ENCODE measurements around the gene PRSS57. TPM values are rescaled to one million over a fixed set of nuclear protein-coding genes. Genes with fewer than 3 reads are reported as not detected.

The PRSS57 gene
- total and polyA plus RNA-seq, 2 donors (not counting 1 experiment from before 2014, with no cell fraction given): not detected

- Histone ChIP-seq H3K9me3 (ENCODE audit: control extremely low read depth in 1 of 3, control insufficient read depth in 2 of 3, insufficient read depth in 1 of 3, low read length in 2 of 3) (peaks cover 0 to 2% (median 0%) of the 10 kb centered on the region in 3 donors), H3K4me1 (ENCODE audit: control insufficient read depth in 2 of 2, insufficient read depth in 2 of 2, low read length in 2 of 2) (peaks cover under 1 to 8% of the 10 kb centered on the region in 2 donors), H3K9ac (ENCODE audit: low read length) (no peak overlapping the region), H3K79me2 (ENCODE audit: control insufficient read depth, insufficient read depth, low read length) (no peaks in the 10 kb centered on the region), H3K4me3 (ENCODE audit: control extremely low read depth in 1 of 5, extremely low read depth in 1 of 5, insufficient read depth in 1 of 5, low read depth in 2 of 5, low read length in 4 of 5) (no peak overlapping the region), H3K27ac (ENCODE audit: low read length in 2 of 2) (no peak overlapping the region), H4K20me1 (ENCODE audit: control insufficient read depth, insufficient read depth, low read length, poor library complexity, severe bottlenecking) (no peaks in the 10 kb centered on the region), H2AFZ (ENCODE audit: insufficient read depth, low read depth, low read length, poor library complexity, severe bottlenecking) (no peak overlapping the region), H3K27me3 (replicated peaks in 1 of 4; ENCODE audit: control extremely low read depth in 1 of 4, control insufficient read depth in 3 of 4, insufficient read depth in 4 of 4, low read length in 3 of 4) (peaks cover 0 to 5% (median 0%) of the 10 kb centered on the region in 4 experiments), H3K4me2 (replicated peaks; ENCODE audit: low read depth, low read length, poor library complexity, severe bottlenecking) (no peak overlapping the region), H3K36me3 (replicated peaks in 1 of 2; ENCODE audit: control extremely low read depth in 1 of 2, control insufficient read depth in 1 of 2, extremely low read depth in 1 of 2, insufficient read depth in 2 of 2, low read length in 1 of 2) (no peaks in the 10 kb centered on the region)
- ChIA-PET POLR2A (no interaction called here), CTCF (no interaction called here)
- ATAC-seq (ENCODE audit: low read depth) (no peak), DNase-seq (no peak)
- WGBS (ENCODE audit: insufficient coverage): 64% methylated on average over 26 of the region's 26 CpGs
- Mint-ChIP-seq H3K27ac (no peak overlapping the region), H3K4me3 (no peak overlapping the region), H3K4me1 (peaks cover 5% of the 10 kb centered on the region), H3K9me3 (ENCODE audit: insufficient read depth) (no peaks in the 10 kb centered on the region), H3K27me3 (peaks cover 3% of the 10 kb centered on the region)
- TF ChIP-seq CTCF (IDR thresholded peaks at IDR 0.05): no peak
- no peak for TF ChIP-seq EZH2 (IDR thresholded peaks at IDR 0.05; ENCODE audit: borderline replicate concordance, insufficient read depth, low read depth, low read length, poor library complexity, severe bottlenecking)
- intact Hi-C loops (cut with micrococcal nuclease): no loop called here
These were observed 32.8 kb upstream of the PRSS57 start for GRCh38 chr19:728011-728410.

GRCh38 chr19:726993-727956 is 32.0 kb upstream of the PRSS57 start:
- H4K20me1 ChIP-seq (ENCODE audit: control insufficient read depth, insufficient read depth, low read length, poor library complexity, severe bottlenecking): no peaks in the 10 kb centered on the region
- Mint-ChIP-seq H3K9me3 (ENCODE audit: insufficient read depth) (no peaks in the 10 kb centered on the region), H3K27ac (no peak overlapping the region), H3K27me3 (peaks cover 3% of the 10 kb centered on the region), H3K4me3 (no peak overlapping the region), H3K4me1 (peaks cover 10% of the 10 kb centered on the region)
- no peaks in the 10 kb centered on the region for H3K36me3 ChIP-seq (replicated peaks in 1 of 2; ENCODE audit: control extremely low read depth in 1 of 2, control insufficient read depth in 1 of 2, extremely low read depth in 1 of 2, insufficient read depth in 2 of 2, low read length in 1 of 2)
- 86% methylated on average over 40 of the region's 43 CpGs for WGBS (ENCODE audit: insufficient coverage)
- H3K27ac ChIP-seq (ENCODE audit: low read length in 2 of 2): no peak overlapping the region
- peaks cover 0 to 12% (median 0%) of the 10 kb centered on the region in 4 experiments for H3K27me3 ChIP-seq (replicated peaks in 1 of 4; ENCODE audit: control extremely low read depth in 1 of 4, control insufficient read depth in 3 of 4, insufficient read depth in 4 of 4, low read length in 3 of 4)
- H3K4me2 ChIP-seq (replicated peaks; ENCODE audit: low read depth, low read length, poor library complexity, severe bottlenecking): no peak overlapping the region
- peaks cover 8 to 15% of the 10 kb centered on the region in 2 donors for H3K4me1 ChIP-seq (ENCODE audit: control insufficient read depth in 2 of 2, insufficient read depth in 2 of 2, low read length in 2 of 2)
- POLR2A ChIA-PET: no interaction called here
- DNase-seq (no peak), ATAC-seq (ENCODE audit: low read depth) (no peak)
- no peak overlapping the region for H2AFZ ChIP-seq (ENCODE audit: insufficient read depth, low read depth, low read length, poor library complexity, severe bottlenecking)
- H3K4me3 ChIP-seq (ENCODE audit: control extremely low read depth in 1 of 5, extremely low read depth in 1 of 5, insufficient read depth in 1 of 5, low read depth in 2 of 5, low read length in 4 of 5): no peak overlapping the region
- intact Hi-C loops (cut with micrococcal nuclease): no loop called here
- no peaks in the 10 kb centered on the region for H3K79me2 ChIP-seq (ENCODE audit: control insufficient read depth, insufficient read depth, low read length)
- peaks cover 0 to 7% (median 0%) of the 10 kb centered on the region in 3 donors for H3K9me3 ChIP-seq (ENCODE audit: control extremely low read depth in 1 of 3, control insufficient read depth in 2 of 3, insufficient read depth in 1 of 3, low read length in 2 of 3)
- CTCF ChIA-PET: no interaction called here
- H3K9ac ChIP-seq (ENCODE audit: low read length): no peak overlapping the region
- TF ChIP-seq CTCF (IDR thresholded peaks at IDR 0.05): no peak

Measured in B cell (primary cell).